ENCODE results near the gene ARHGAP19. TPM values are rescaled to one million over a fixed set of nuclear protein-coding genes. Genes with fewer than 3 reads are reported as not detected.

The ARHGAP19 gene
- total RNA-seq, 4 donors from 2014 or later = 37.5 to 109 (median 77.7) TPM

DNA sequence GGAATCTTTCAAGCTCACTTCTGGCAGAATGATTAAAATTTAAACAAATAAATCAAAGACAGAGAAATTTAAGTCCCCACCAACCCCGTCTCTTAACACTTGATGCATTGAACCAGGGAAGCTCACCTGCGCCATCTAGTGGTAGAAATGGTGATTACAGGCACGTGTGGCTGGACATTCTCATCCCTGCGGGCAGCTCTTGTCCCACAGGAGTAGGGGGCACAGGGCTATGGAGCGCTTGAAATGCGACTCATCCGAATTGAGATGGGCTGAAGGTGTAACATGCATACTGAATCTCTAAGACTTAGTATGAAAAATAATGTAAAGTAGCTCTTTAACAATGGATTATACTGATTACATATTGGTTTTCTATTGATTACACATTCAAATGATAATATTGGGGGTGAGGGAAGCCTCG lies 81.9 kb downstream of the ARHGAP19 start:
- Histone ChIP-seq H3K9me3 (no peaks in the 10 kb centered on the region), H3K4me3 (no peak overlapping the region), H3K36me3 (peaks cover 0 to under 1% (median 0%) of the 10 kb centered on the region in 3 donors), H3K27ac (no peak overlapping the region), H3K4me1 (no peaks in the 10 kb centered on the region), H3K27me3 (no peaks in the 10 kb centered on the region)
- WGBS, 2 donors = 16% methylated on average over 8 of the region's 8 CpGs
- peak; percentile 65 to 92 for DNase-seq (ENCODE audit: low spot score in 2 of 2)
- TF ChIP-seq POLR2A (IDR thresholded peaks at IDR 0.05) = no peak
- TF ChIP-seq EP300 (IDR thresholded peaks at IDR 0.05) = no peak
- TF ChIP-seq, protein P1, sequence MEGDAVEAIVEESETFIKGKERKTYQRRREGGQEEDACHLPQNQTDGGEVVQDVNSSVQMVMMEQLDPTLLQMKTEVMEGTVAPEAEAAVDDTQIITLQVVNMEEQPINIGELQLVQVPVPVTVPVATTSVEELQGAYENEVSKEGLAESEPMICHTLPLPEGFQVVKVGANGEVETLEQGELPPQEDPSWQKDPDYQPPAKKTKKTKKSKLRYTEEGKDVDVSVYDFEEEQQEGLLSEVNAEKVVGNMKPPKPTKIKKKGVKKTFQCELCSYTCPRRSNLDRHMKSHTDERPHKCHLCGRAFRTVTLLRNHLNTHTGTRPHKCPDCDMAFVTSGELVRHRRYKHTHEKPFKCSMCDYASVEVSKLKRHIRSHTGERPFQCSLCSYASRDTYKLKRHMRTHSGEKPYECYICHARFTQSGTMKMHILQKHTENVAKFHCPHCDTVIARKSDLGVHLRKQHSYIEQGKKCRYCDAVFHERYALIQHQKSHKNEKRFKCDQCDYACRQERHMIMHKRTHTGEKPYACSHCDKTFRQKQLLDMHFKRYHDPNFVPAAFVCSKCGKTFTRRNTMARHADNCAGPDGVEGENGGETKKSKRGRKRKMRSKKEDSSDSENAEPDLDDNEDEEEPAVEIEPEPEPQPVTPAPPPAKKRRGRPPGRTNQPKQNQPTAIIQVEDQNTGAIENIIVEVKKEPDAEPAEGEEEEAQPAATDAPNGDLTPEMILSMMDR (IDR thresholded peaks at IDR 0.05) = peak; percentile 82 to 95 (median 92)

DNA sequence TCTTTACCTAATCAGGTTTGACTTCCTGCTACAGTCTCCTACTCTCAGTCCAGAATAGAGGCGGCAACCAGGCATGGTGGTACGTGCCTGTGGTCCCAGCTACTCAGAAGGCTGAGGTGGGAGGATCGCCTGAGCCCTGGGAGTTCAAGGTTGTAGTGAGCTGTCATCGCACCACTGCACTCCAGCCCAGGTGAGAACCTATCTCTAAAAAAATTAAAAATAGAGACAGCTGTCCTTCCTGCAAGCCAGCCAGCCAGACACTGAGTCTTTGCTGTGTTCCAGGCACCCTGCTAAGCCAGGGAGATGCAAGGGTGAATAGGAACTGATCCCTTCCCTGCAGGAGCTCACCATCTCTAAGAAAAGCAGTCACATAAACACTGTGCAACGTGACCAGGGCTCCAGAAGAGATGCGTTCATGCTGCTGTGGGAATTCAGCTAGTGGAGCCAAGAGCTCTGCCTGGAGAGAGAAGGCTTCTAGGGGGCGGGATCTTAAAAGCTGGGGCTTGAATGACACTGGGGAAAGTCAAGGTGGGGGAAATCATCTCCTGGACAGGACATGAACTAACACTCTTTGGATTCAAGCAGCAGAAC lies 84.6 kb downstream of the ARHGAP19 start:
- no peaks in the 10 kb centered on the region for H3K36me3 ChIP-seq
- H3K4me1 ChIP-seq = no peaks in the 10 kb centered on the region
- H3K4me3 ChIP-seq = no peak overlapping the region
- TF ChIP-seq EP300 (IDR thresholded peaks at IDR 0.05) = no peak
- TF ChIP-seq, protein P1 (IDR thresholded peaks at IDR 0.05) = no peak
- no peak for TF ChIP-seq POLR2A (IDR thresholded peaks at IDR 0.05)
- no peaks in the 10 kb centered on the region for H3K27me3 ChIP-seq
- H3K27ac ChIP-seq = no peak overlapping the region
- 71 to 78% methylated on average over 7 of the region's 7 CpGs for WGBS, 2 donors
- no peak for DNase-seq (ENCODE audit: low spot score in 2 of 2)
- no peaks in the 10 kb centered on the region for H3K9me3 ChIP-seq

DNA sequence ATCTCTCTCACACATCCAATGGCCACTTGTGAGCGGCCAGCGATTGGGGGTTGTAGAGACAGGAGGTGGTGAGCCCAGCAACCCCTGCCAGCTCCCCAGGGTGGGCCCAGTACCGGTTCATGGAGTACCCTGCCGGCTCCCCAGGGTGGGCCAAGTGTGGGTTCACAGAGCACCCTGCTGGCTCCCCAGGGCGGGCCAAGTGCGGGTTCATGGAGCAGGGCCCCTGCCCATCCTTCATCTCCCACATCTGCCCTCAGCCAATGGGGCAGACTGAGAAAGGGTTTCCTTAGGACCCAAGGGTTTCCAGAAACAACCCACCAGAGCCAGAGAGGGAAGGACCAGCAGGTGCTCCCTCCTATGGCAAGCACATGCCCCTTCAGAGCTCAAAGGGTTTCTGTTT lies 85.3 kb downstream of the ARHGAP19 start:
- H3K27me3 ChIP-seq = no peaks in the 10 kb centered on the region
- H3K4me3 ChIP-seq = no peak overlapping the region
- H3K27ac ChIP-seq = no peak overlapping the region
- no peak for DNase-seq (ENCODE audit: low spot score in 2 of 2)
- H3K9me3 ChIP-seq = no peaks in the 10 kb centered on the region
- WGBS, 2 donors = 89 to 94% methylated on average over 3 to 5 of the region's 6 CpGs
- TF ChIP-seq POLR2A (IDR thresholded peaks at IDR 0.05) = no peak
- no peak for TF ChIP-seq EP300 (IDR thresholded peaks at IDR 0.05)
- TF ChIP-seq, protein P1 (IDR thresholded peaks at IDR 0.05) = no peak
- H3K36me3 ChIP-seq = no peaks in the 10 kb centered on the region
- H3K4me1 ChIP-seq = no peaks in the 10 kb centered on the region

DNA sequence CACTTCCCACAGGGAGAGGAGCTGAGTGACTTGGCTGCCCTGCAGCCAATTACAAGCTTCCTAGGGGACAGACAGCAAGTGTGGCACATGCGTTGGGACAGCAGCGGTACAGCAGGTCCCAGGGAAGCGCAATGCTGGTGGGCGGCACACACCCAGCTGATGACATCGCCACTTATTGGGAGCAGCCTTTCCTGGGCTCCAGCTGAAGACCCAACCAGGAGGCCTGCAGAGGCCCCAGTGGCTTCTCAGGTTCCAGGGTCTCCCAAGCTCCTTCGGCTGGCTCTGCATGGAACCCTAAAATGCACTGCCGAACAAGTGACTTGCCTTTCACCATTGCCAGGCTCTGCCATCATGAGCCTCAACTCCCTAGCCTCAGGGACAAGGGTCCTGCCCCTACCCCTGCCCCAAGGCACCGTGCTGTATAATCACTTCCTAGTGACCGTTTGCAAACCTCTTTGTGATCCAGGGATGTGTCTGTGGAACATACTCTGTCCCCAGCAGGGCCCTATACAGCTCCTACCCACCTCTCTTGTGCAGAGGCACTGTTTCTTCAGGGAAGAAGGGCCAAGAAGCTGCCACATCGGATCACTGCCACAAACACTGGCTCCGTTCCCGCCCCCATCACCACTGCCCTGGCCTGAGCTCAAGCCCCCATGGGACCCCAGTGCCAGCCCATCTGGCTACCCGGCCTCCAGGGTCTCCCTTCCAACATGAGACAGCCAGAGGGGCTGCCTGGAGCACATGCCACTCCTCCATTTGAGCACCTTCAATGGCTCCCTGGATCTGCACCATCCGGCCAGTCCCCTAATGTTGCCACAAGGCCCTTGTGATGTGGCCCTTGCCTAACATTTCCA lies 87.4 kb downstream of the ARHGAP19 start:
- no peak for DNase-seq (ENCODE audit: low spot score in 2 of 2)
- Histone ChIP-seq H3K9me3 (no peaks in the 10 kb centered on the region), H3K27ac (no peak overlapping the region), H3K36me3 (no peaks in the 10 kb centered on the region), H3K4me1 (no peaks in the 10 kb centered on the region), H3K27me3 (no peaks in the 10 kb centered on the region), H3K4me3 (no peak overlapping the region)
- TF ChIP-seq POLR2A (IDR thresholded peaks at IDR 0.05) = no peak
- TF ChIP-seq, protein P1 (IDR thresholded peaks at IDR 0.05) = no peak
- no peak for TF ChIP-seq EP300 (IDR thresholded peaks at IDR 0.05)
- WGBS, 2 donors = 85 to 87% methylated on average over 14 of the region's 14 CpGs

DNA sequence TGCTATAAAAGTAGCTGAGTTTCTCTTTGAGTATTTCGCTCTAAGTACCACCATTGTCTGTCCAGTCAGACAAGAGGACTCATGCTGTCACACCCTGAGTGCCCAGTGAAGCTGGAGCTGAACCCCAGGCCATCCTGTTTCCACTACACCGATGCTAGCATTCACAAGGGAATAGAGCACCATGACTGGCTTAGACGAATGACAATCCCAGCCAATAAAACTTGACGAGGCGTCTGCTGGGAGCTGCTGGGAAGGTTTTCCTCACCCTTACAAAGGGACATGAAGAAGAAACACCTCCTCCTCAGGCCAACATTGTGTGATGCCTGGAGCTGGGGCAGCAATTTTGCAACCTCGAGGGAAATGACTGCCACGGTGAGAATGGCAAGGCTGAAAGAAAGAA lies 89.2 kb downstream of the ARHGAP19 start:
- Histone ChIP-seq H3K4me1 (no peaks in the 10 kb centered on the region), H3K9me3 (no peaks in the 10 kb centered on the region), H3K27me3 (no peaks in the 10 kb centered on the region), H3K27ac (no peak overlapping the region), H3K36me3 (no peaks in the 10 kb centered on the region), H3K4me3 (no peak overlapping the region)
- TF ChIP-seq POLR2A (IDR thresholded peaks at IDR 0.05) (no peak), EP300 (IDR thresholded peaks at IDR 0.05) (no peak)
- TF ChIP-seq, protein P1 (IDR thresholded peaks at IDR 0.05) = no peak
- no peak for DNase-seq (ENCODE audit: low spot score in 2 of 2)
- 80% methylated on average over 7 of the region's 7 CpGs for WGBS, 2 donors

Data from tibial nerve (tissue), 4 donors.